Measurements from ENCODE around the gene EXPH5.

DNA sequence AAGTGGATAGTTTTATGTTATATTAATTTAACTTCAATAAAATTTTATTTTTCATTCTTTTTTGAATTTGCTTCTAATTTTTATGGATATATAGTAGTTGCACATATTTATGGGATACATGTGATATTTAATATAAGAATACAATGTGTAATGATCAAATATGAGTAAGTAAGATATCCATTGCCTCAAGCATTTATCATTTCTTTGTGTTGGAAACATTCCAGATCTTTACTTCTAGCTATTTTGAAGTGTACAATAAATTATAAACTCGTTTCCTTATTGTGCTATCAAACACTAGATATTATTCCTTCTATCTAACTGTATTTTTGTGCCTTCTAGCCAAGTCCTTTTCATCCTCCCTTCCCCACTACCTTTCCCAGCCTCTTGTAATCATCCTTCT lies 17.0 kb downstream of the EXPH5 start:
- no peak for TF ChIP-seq CBX3 (IDR thresholded peaks at IDR 0.05; ENCODE audit: low read depth)
- no peak for TF ChIP-seq EZH2 (IDR thresholded peaks at IDR 0.05)
- no peak for TF ChIP-seq YY1 (IDR thresholded peaks at IDR 0.05; ENCODE audit: extremely low read depth, insufficient replicate concordance, low read depth, low read length)
- no peak for TF ChIP-seq POLR2AphosphoS5 (IDR thresholded peaks at IDR 0.05; ENCODE audit: low read depth, low read length)
- no peak for TF ChIP-seq SRF (IDR thresholded peaks at IDR 0.05; ENCODE audit: low read depth)
- TF ChIP-seq POLR2A (IDR thresholded peaks at IDR 0.05; ENCODE audit: borderline replicate concordance, extremely low read depth, insufficient read depth, insufficient read length) = no peak
- TF ChIP-seq, protein P1, sequence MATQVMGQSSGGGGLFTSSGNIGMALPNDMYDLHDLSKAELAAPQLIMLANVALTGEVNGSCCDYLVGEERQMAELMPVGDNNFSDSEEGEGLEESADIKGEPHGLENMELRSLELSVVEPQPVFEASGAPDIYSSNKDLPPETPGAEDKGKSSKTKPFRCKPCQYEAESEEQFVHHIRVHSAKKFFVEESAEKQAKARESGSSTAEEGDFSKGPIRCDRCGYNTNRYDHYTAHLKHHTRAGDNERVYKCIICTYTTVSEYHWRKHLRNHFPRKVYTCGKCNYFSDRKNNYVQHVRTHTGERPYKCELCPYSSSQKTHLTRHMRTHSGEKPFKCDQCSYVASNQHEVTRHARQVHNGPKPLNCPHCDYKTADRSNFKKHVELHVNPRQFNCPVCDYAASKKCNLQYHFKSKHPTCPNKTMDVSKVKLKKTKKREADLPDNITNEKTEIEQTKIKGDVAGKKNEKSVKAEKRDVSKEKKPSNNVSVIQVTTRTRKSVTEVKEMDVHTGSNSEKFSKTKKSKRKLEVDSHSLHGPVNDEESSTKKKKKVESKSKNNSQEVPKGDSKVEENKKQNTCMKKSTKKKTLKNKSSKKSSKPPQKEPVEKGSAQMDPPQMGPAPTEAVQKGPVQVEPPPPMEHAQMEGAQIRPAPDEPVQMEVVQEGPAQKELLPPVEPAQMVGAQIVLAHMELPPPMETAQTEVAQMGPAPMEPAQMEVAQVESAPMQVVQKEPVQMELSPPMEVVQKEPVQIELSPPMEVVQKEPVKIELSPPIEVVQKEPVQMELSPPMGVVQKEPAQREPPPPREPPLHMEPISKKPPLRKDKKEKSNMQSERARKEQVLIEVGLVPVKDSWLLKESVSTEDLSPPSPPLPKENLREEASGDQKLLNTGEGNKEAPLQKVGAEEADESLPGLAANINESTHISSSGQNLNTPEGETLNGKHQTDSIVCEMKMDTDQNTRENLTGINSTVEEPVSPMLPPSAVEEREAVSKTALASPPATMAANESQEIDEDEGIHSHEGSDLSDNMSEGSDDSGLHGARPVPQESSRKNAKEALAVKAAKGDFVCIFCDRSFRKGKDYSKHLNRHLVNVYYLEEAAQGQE (IDR thresholded peaks at IDR 0.05; ENCODE audit: low read depth) = no peak
- TF ChIP-seq, protein P2, sequence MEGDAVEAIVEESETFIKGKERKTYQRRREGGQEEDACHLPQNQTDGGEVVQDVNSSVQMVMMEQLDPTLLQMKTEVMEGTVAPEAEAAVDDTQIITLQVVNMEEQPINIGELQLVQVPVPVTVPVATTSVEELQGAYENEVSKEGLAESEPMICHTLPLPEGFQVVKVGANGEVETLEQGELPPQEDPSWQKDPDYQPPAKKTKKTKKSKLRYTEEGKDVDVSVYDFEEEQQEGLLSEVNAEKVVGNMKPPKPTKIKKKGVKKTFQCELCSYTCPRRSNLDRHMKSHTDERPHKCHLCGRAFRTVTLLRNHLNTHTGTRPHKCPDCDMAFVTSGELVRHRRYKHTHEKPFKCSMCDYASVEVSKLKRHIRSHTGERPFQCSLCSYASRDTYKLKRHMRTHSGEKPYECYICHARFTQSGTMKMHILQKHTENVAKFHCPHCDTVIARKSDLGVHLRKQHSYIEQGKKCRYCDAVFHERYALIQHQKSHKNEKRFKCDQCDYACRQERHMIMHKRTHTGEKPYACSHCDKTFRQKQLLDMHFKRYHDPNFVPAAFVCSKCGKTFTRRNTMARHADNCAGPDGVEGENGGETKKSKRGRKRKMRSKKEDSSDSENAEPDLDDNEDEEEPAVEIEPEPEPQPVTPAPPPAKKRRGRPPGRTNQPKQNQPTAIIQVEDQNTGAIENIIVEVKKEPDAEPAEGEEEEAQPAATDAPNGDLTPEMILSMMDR (IDR thresholded peaks at IDR 0.05 in 2 of 3, conservative IDR thresholded peaks at IDR 0.05 in 1 of 3; ENCODE audit: borderline replicate concordance in 1 of 3, insufficient read depth in 1 of 3, low read depth in 2 of 3, low read length in 2 of 3) = no peak
- no peak for TF ChIP-seq FOSL1 (IDR thresholded peaks at IDR 0.05; ENCODE audit: low read depth)

All from HCT116 (cell line).